Mesendoderm (in vitro differentiated cells): ENCODE results near the gene WDR73.

Source experiments
- DNase-seq: peaks from one replicate; pipeline ENCODE4 v3.0.0; 2013
- H2AK5ac ChIP-seq: 2 replicates; pipeline ENCODE4 v1.6.1; 2013; ENCODE audit warnings: low read length, inconsistent platforms
- H2BK120ac ChIP-seq: 2 replicates; pipeline ENCODE4 v1.6.1; 2013; ENCODE audit warnings: low read depth, mild to moderate bottlenecking, low read length, moderate library complexity, mixed read lengths
- H2BK15ac ChIP-seq: replicated peaks from 2 replicates; pipeline ENCODE4 v1.6.1; 2013; ENCODE audit warnings: low read depth, mild to moderate bottlenecking, moderate library complexity
- H2BK5ac ChIP-seq: 2 replicates; pipeline ENCODE4 v1.6.1; 2013; ENCODE audit warnings: low read length, inconsistent platforms
- H3K18ac ChIP-seq: 2 replicates; pipeline ENCODE4 v1.6.1; 2013; ENCODE audit warnings: mild to moderate bottlenecking, low read length, mixed read lengths
- H3K23ac ChIP-seq: one replicate; pipeline ENCODE4 v1.6.1; 2013; ENCODE audit warnings: low read length
- H3K27ac ChIP-seq: 2 replicates; pipeline ENCODE4 v1.5.1; 2013; ENCODE audit warnings: low read depth, mild to moderate bottlenecking, inconsistent platforms, low read length, moderate library complexity
- H3K27me3 ChIP-seq: 2 replicates; pipeline ENCODE4 v1.6.1; 2013; ENCODE audit warnings: low read length, control low read depth, mild to moderate bottlenecking, inconsistent platforms; ENCODE audit not compliant: insufficient read depth, poor library complexity
- H3K36me3 ChIP-seq: 2 replicates; pipeline ENCODE4 v1.6.1; 2013; ENCODE audit warnings: low read length, inconsistent platforms; ENCODE audit not compliant: control insufficient read depth, insufficient read depth
- H3K4ac ChIP-seq: one replicate; pipeline ENCODE4 v1.6.1; 2013; ENCODE audit warnings: low read depth, mild to moderate bottlenecking, low read length, moderate library complexity
- H3K4me1 ChIP-seq: 2 replicates; pipeline ENCODE4 v1.6.1; 2013; ENCODE audit warnings: low read depth, low read length, inconsistent platforms; ENCODE audit not compliant: control insufficient read depth
- H3K4me2 ChIP-seq: 2 replicates; pipeline ENCODE4 v1.6.1; 2013; ENCODE audit warnings: low read length
- H3K4me3 ChIP-seq: 2 replicates; pipeline ENCODE4 v1.5.1; 2013; ENCODE audit warnings: mild to moderate bottlenecking, low read length
- H3K56ac ChIP-seq: one replicate; pipeline ENCODE4 v1.6.1; 2013; ENCODE audit warnings: low read length
- H3K79me1 ChIP-seq: 2 replicates; pipeline ENCODE4 v1.6.1; 2013; ENCODE audit warnings: low read length, inconsistent platforms
- H3K79me2 ChIP-seq: 2 replicates; pipeline ENCODE4 v1.6.1; 2013; ENCODE audit warnings: mild to moderate bottlenecking, low read length; ENCODE audit not compliant: control insufficient read depth, insufficient read depth
- H3K9ac ChIP-seq: 2 replicates; pipeline ENCODE4 v1.6.1; 2013; ENCODE audit warnings: low read length, inconsistent platforms
- H4K5ac ChIP-seq: one replicate; pipeline ENCODE4 v1.6.1; 2013; ENCODE audit warnings: low read length
- H4K8ac ChIP-seq: one replicate; pipeline ENCODE4 v1.6.1; 2013; ENCODE audit warnings: low read depth, mild to moderate bottlenecking, control low read depth, low read length, moderate library complexity
- WGBS: extraction: QIAGEN DNeasy Blood & Tissue Kit; methylation state at CpG from one replicate; pipeline ENCODE4 v1.1.7; 2013; ENCODE audit warnings: low lambda C conversion rate, missing lambda C conversion rate; ENCODE audit not compliant: insufficient coverage; ENCODE audit errors: extremely low coverage; 5-methylcytosine and 5-hydroxymethylcytosine counted together

The WDR73 gene

GRCh38 chr15:84597296-84597695 lies 56.8 kb downstream of the WDR73 start:
- H3K4me1 ChIP-seq, result no peaks in the 10 kb centered on the region
- peaks cover 1% of the 10 kb centered on the region for H3K79me1 ChIP-seq

GRCh38 chr15:84595660-84596059 lies 58.4 kb downstream of the WDR73 start:
- Histone ChIP-seq H3K9ac (no peak overlapping the region), H3K18ac (no peak overlapping the region), H3K79me1 (no peaks in the 10 kb centered on the region), H4K5ac (no peak overlapping the region), H3K4me2 (no peak overlapping the region), H3K36me3 (no peaks in the 10 kb centered on the region), H3K23ac (no peak overlapping the region), H3K4me3 (no peak overlapping the region), H3K27ac (no peak overlapping the region), H2BK15ac (no peak overlapping the region), H2BK5ac (no peak overlapping the region), H3K56ac (no peak overlapping the region), H4K8ac (no peak overlapping the region), H3K27me3 (no peaks in the 10 kb centered on the region), H3K4me1 (no peaks in the 10 kb centered on the region), H3K4ac (no peak overlapping the region), H3K79me2 (no peaks in the 10 kb centered on the region), H2BK120ac (no peak overlapping the region), H2AK5ac (no peak overlapping the region)
- WGBS, result no CpG with 5 or more reads among the region's 2 CpGs
- no peak for DNase-seq

More at GRCh38 chr15:84597296-84597695, 56.8 kb downstream of the WDR73 start:
- H3K27ac ChIP-seq, result no peak overlapping the region
- DNase-seq, result no peak
- no peak overlapping the region for H2BK120ac ChIP-seq
- H3K4ac ChIP-seq, result no peak overlapping the region
- H3K79me2 ChIP-seq, result peaks cover 2% of the 10 kb centered on the region
- no peak overlapping the region for H2AK5ac ChIP-seq
- no peak overlapping the region for H3K23ac ChIP-seq
- no peaks in the 10 kb centered on the region for H3K36me3 ChIP-seq
- H2BK15ac ChIP-seq, result no peak overlapping the region
- H3K4me3 ChIP-seq, result no peak overlapping the region
- no peak overlapping the region for H3K18ac ChIP-seq
- H3K4me2 ChIP-seq, result no peak overlapping the region
- H3K27me3 ChIP-seq, result no peaks in the 10 kb centered on the region
- no CpG with 5 or more reads among the region's 3 CpGs for WGBS
- H3K56ac ChIP-seq, result no peak overlapping the region
- H4K8ac ChIP-seq, result no peak overlapping the region
- H3K9ac ChIP-seq, result no peak overlapping the region
- no peak overlapping the region for H2BK5ac ChIP-seq
- H4K5ac ChIP-seq, result no peak overlapping the region

- no peak overlapping the region for H2BK15ac ChIP-seq
- DNase-seq, result no peak
- no peak overlapping the region for H2BK5ac ChIP-seq
- no peak overlapping the region for H3K27ac ChIP-seq
- no peak overlapping the region for H3K9ac ChIP-seq
- H3K56ac ChIP-seq, result no peak overlapping the region
- H3K4me1 ChIP-seq, result no peaks in the 10 kb centered on the region
- no CpG with 5 or more reads among the region's 3 CpGs for WGBS
- no peak overlapping the region for H3K4ac ChIP-seq
- no peaks in the 10 kb centered on the region for H3K27me3 ChIP-seq
- H3K4me2 ChIP-seq, result no peak overlapping the region
- no peaks in the 10 kb centered on the region for H3K36me3 ChIP-seq
- H3K23ac ChIP-seq, result no peak overlapping the region
- no peak overlapping the region for H2BK120ac ChIP-seq
- H4K5ac ChIP-seq, result no peak overlapping the region
- no peaks in the 10 kb centered on the region for H3K79me1 ChIP-seq
- H3K18ac ChIP-seq, result no peak overlapping the region
- H3K4me3 ChIP-seq, result no peak overlapping the region
- no peaks in the 10 kb centered on the region for H3K79me2 ChIP-seq
- no peak overlapping the region for H4K8ac ChIP-seq
- H2AK5ac ChIP-seq, result no peak overlapping the region
These were observed 59.3 kb downstream of the WDR73 start for GRCh38 chr15:84594617-84595290.

GRCh38 chr15:84591815-84592214 lies 62.3 kb downstream of the WDR73 start:
- no peak overlapping the region for H3K4me2 ChIP-seq
- H3K9ac ChIP-seq, result no peak overlapping the region
- H3K79me2 ChIP-seq, result no peaks in the 10 kb centered on the region
- no peak overlapping the region for H2BK120ac ChIP-seq
- no peak overlapping the region for H2BK5ac ChIP-seq
- H3K27me3 ChIP-seq, result no peaks in the 10 kb centered on the region
- H3K36me3 ChIP-seq, result no peaks in the 10 kb centered on the region
- no peak overlapping the region for H3K18ac ChIP-seq
- H3K23ac ChIP-seq, result no peak overlapping the region
- H4K8ac ChIP-seq, result no peak overlapping the region
- no peak overlapping the region for H3K4ac ChIP-seq
- no peak overlapping the region for H3K56ac ChIP-seq
- WGBS, result no CpG with 5 or more reads among the region's 1 CpG
- no peak for DNase-seq
- no peaks in the 10 kb centered on the region for H3K79me1 ChIP-seq
- no peak overlapping the region for H2BK15ac ChIP-seq
- H4K5ac ChIP-seq, result no peak overlapping the region
- H3K27ac ChIP-seq, result no peak overlapping the region
- no peaks in the 10 kb centered on the region for H3K4me1 ChIP-seq
- H2AK5ac ChIP-seq, result no peak overlapping the region
- H3K4me3 ChIP-seq, result no peak overlapping the region

GRCh38 chr15:84590406-84590805 lies 63.7 kb downstream of the WDR73 start:
- H4K5ac ChIP-seq, result no peak overlapping the region
- H3K4me1 ChIP-seq, result no peaks in the 10 kb centered on the region
- no peak overlapping the region for H3K4me3 ChIP-seq
- H3K27me3 ChIP-seq, result no peaks in the 10 kb centered on the region
- no peak overlapping the region for H3K4me2 ChIP-seq
- H3K18ac ChIP-seq, result no peak overlapping the region
- no CpG with 5 or more reads among the region's 2 CpGs for WGBS
- no peak overlapping the region for H4K8ac ChIP-seq
- DNase-seq, result no peak
- no peak overlapping the region for H3K23ac ChIP-seq
- no peak overlapping the region for H2AK5ac ChIP-seq
- no peak overlapping the region for H2BK15ac ChIP-seq
- no peak overlapping the region for H3K4ac ChIP-seq
- no peaks in the 10 kb centered on the region for H3K79me1 ChIP-seq
- no peak overlapping the region for H3K9ac ChIP-seq
- no peak overlapping the region for H2BK120ac ChIP-seq
- no peak overlapping the region for H3K27ac ChIP-seq
- H3K79me2 ChIP-seq, result no peaks in the 10 kb centered on the region
- H3K36me3 ChIP-seq, result no peaks in the 10 kb centered on the region
- no peak overlapping the region for H3K56ac ChIP-seq
- H2BK5ac ChIP-seq, result no peak overlapping the region
